Colonic mucosa (tissue), 4 donors: ENCODE measurements around the gene TFPI2. TPM values are rescaled to one million over a fixed set of nuclear protein-coding genes. Genes with fewer than 3 reads are reported as not detected.
"Not testable (repeated sequence)": the region's sequence is repeated elsewhere in the genome, so short reads cannot be mapped to it uniquely, and the experiment has no call there.

Experiments used
- DNase-seq: peaks from one replicate; pipeline ENCODE4 v3.0.0-alpha.2; 2020
- H3K27ac ChIP-seq: fragments of 200-600 bp; one replicate; pipeline ENCODE4 v1.8.0; 2021
- H3K27me3 ChIP-seq: fragments of 200-600 bp; one replicate; pipeline ENCODE4 v1.8.0; 2021
- H3K36me3 ChIP-seq: fragments of 200-600 bp; one replicate; pipeline ENCODE4 v1.8.0; 2021
- H3K4me1 ChIP-seq: fragments of 200-600 bp; one replicate; pipeline ENCODE4 v1.8.0; 2021; ENCODE audit warnings: mild to moderate bottlenecking
- H3K4me3 ChIP-seq: fragments of 200-600 bp; one replicate; pipeline ENCODE4 v1.8.0; 2021
- H3K9ac ChIP-seq, 2 donors: one replicate each; pipeline ENCODE4 v1.7.0; 2013; ENCODE audit warnings: control low read depth in 2 of 2, low read depth in 2 of 2, low read length in 2 of 2
- H3K9me3 ChIP-seq: fragments of 200-600 bp; one replicate; pipeline ENCODE4 v1.8.0; 2021
- CTCF ChIP-seq: fragments of 200-600 bp; IDR thresholded peaks from one replicate; pipeline ENCODE4 v1.8.0; 2022; ENCODE audit warnings: antibody characterized with exemption, mild to moderate bottlenecking
- intact Hi-C: fragments of 100-400 bp; cut with DNase I; formaldehyde crosslinking; loops from one replicate; pipeline ENCODE4 v1.14.1; 2022
- total RNA-seq, 2 donors: library from RNA; stranded (reverse); fragmentation: NEBNext Ultra II Directional in 1 of 2; extraction: Animal tissue kit (Norgen Biotek cat#: 25700) in 1 of 2; gene quantifications; one replicate each; pipeline ENCODE4 v1.2.1, GENCODE V29; 2021
- donor health status: healthy.
- donor health status: DM: no; HTN: no; CAD: no.
- donor health status: DM: no; HTN: no; CAD: no.

The TFPI2 gene
- total RNA-seq, 2 donors from 2014 or later = 0.30 to 1.6 TPM

- no peak for DNase-seq
- Histone ChIP-seq H3K36me3 (no peaks in the 10 kb centered on the region), H3K9me3 (no peaks in the 10 kb centered on the region), H3K27ac (no peak overlapping the region), H3K9ac (no peak overlapping the region), H3K27me3 (no peaks in the 10 kb centered on the region), H3K4me3 (no peak overlapping the region), H3K4me1 (no peaks in the 10 kb centered on the region)
- no peak for TF ChIP-seq CTCF
- intact Hi-C loops = no loop called here
These were observed 24.1 kb upstream of the TFPI2 start for GRCh38 chr7:93914581-93915066.

DNA sequence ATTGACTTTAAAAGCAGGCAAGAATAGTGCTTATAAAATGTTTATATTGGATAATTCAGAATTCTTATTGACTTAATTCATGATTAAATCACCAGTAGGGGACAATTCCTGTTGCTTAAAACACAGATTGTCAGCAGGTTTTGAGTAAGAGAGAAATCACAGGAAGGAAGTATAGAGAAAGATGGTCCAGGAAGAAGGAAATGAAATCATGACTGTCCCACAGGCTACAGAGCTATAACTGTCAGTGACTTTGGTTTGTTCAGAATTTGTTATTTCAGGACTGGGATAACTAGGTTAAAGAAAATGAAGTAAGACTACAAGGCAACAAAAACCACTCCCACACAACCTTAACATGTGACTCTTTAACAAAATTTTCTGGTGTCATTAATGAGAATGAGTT is 22.6 kb upstream of the TFPI2 start:
- Histone ChIP-seq H3K27me3 (no peaks in the 10 kb centered on the region), H3K4me3 (no peak overlapping the region), H3K9me3 (no peaks in the 10 kb centered on the region), H3K9ac (no peak overlapping the region), H3K36me3 (no peaks in the 10 kb centered on the region), H3K27ac (no peak overlapping the region), H3K4me1 (no peaks in the 10 kb centered on the region)
- intact Hi-C loops = no loop called here
- no peak for TF ChIP-seq CTCF
- DNase-seq = no peak

DNA sequence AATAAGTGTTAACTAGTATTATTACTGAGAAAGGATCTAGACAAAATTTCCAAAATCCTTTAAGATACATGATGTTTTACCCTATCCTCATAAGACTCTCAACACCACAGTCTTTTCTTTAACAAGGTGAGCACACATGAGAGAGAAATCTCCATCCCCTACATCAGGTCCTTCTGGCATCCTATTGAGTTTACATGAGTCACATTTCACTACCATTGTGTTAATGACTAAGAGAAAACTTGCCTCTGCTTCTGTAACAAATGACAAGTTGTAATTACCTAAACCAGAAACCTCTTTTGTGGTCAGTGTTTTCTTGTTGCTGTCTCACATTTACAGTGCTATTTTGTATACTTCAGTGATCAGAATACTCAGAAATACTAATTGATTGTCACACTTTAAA is 21.1 kb upstream of the TFPI2 start:
- H3K9me3 ChIP-seq, DNase-seq, H3K9ac ChIP-seq, H3K4me1 ChIP-seq, H3K27ac ChIP-seq, H3K36me3 ChIP-seq, intact Hi-C loops, H3K27me3 ChIP-seq, H3K4me3 ChIP-seq: not testable (repeated sequence)

GRCh38 chr7:93911242-93911641 is 20.7 kb upstream of the TFPI2 start:
- intact Hi-C loops, H3K27ac ChIP-seq, H3K9me3 ChIP-seq, H3K4me1 ChIP-seq, DNase-seq, H3K9ac ChIP-seq, H3K36me3 ChIP-seq, H3K27me3 ChIP-seq, H3K4me3 ChIP-seq: not testable (repeated sequence)

- no peak overlapping the region for H3K9ac ChIP-seq
- H3K27me3 ChIP-seq = no peaks in the 10 kb centered on the region
- DNase-seq = no peak
- H3K4me3 ChIP-seq = no peak overlapping the region
- H3K36me3 ChIP-seq = no peaks in the 10 kb centered on the region
- no peaks in the 10 kb centered on the region for H3K4me1 ChIP-seq
- no peak for TF ChIP-seq CTCF
- H3K9me3 ChIP-seq = no peaks in the 10 kb centered on the region
- intact Hi-C loops = no loop called here
- no peak overlapping the region for H3K27ac ChIP-seq
These were observed 19.8 kb upstream of the TFPI2 start for GRCh38 chr7:93910076-93910994.

DNA sequence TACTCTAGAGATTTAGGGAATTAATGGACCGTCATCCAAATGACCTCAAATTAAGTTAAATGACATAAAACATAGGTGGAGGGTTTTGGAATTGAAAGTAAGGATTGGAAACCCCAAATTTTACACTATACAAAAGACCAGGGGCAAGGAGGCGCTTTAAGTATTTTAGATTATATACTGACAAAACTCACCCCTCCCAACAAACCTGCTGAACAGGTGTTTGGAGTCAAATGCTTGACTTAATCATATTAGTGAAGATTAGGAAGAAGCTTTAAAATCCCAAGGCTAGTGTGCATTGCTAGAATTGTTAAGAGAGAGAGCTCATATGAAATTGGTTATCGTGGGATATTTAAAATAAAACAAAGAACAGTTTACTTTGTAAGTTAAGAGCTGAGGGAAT is 15.7 kb upstream of the TFPI2 start, which contains the start of gene GNGT1:
GNGT1 (plus strand) TSS at position 301 of the 400 bp plus-strand sequence. CDS start 180 bp downstream, outside the sequence.
- H3K27me3 ChIP-seq = no peaks in the 10 kb centered on the region
- H3K4me1 ChIP-seq = no peaks in the 10 kb centered on the region
- H3K9me3 ChIP-seq = no peaks in the 10 kb centered on the region
- no peak within 1 kb of the TSS for H3K4me3 ChIP-seq
- intact Hi-C loops = no loop called here
- H3K9ac ChIP-seq = no peak within 1 kb of the TSS
- no peaks in the 10 kb centered on the region for H3K36me3 ChIP-seq
- no peak for TF ChIP-seq CTCF
- no peak for DNase-seq
- H3K27ac ChIP-seq = no peak within 1 kb of the TSS
